C4-2B (cell line): Measurements from ENCODE around the gene IFNG.

Experiments used
- ZFX ChIP-seq: fragments of 450-650 bp; IDR thresholded peaks from 2 replicates; pipeline ENCODE4 v1.6.1; 2017
- TF ChIP-seq, protein P1 (sequence below): fragments of 450-650 bp; conservative IDR thresholded peaks from 2 replicates; pipeline ENCODE4 v1.5.1; 2017; ENCODE audit warnings: mild to moderate bottlenecking

DNA sequence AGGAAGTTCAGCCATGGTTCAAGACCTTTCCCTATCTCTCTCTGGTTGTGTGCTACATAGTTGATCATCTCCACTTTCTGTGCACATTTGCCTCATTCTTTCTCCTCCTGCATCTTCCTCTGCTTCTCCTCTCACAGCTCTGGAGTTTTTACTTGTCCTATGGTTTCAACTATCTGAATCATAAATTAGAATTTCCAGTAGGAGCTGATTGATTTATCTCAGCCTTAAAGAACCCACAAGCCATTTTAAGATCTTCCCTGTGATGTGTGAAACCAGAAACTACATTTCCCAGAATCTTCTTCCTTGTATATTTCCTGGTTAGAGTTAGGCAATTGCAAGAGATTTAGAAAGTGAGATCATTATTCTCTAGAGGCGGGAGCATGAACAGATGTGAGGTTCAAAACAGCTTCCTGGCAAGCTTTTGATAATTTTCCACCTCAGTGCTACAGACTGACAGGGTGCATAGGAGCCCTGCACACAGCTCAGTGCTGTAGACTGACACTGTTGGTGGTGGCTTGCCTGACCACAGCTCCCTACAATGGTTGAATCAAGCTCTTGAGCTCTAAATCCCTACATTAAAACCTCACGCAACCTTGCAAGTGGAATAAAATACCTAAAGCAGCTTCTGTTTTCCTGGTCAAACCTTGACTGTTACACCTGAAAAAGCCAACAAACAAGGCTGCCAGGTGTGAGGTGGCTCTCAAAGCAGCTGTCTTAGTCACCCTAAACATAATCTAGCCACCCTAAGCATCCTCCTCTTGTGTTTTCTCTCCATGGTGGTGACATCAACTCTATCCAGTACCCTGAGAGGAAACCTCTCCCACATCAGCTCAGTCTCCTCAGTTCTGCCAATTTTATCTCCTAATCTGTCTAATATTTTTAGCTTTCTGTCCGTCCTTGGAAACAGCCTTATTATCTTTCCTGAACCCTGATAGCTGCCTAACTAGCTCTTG, 21.5 kb upstream of the IFNG start:
- TF ChIP-seq, protein P1, sequence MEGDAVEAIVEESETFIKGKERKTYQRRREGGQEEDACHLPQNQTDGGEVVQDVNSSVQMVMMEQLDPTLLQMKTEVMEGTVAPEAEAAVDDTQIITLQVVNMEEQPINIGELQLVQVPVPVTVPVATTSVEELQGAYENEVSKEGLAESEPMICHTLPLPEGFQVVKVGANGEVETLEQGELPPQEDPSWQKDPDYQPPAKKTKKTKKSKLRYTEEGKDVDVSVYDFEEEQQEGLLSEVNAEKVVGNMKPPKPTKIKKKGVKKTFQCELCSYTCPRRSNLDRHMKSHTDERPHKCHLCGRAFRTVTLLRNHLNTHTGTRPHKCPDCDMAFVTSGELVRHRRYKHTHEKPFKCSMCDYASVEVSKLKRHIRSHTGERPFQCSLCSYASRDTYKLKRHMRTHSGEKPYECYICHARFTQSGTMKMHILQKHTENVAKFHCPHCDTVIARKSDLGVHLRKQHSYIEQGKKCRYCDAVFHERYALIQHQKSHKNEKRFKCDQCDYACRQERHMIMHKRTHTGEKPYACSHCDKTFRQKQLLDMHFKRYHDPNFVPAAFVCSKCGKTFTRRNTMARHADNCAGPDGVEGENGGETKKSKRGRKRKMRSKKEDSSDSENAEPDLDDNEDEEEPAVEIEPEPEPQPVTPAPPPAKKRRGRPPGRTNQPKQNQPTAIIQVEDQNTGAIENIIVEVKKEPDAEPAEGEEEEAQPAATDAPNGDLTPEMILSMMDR: no peak
- no peak for TF ChIP-seq ZFX
